ENCODE data around the gene GPR152. TPM values are rescaled to one million over a fixed set of nuclear protein-coding genes. Genes with fewer than 3 reads are reported as not detected.
A peak's percentile ranks its signal among the peaks of the same experiment; 100 is the strongest.

GPR152 gene
- total RNA-seq, 2 experiments from 2014 or later: not detected

GRCh38 chr11:67439321-67440228 lies 13.0 kb downstream of the GPR152 start:
- H3K9me3 ChIP-seq (ENCODE audit: control insufficient read depth in 1 of 2, insufficient read depth in 1 of 2, low read length in 2 of 2): no peaks in the 10 kb centered on the region
- TF ChIP-seq, protein P1, sequence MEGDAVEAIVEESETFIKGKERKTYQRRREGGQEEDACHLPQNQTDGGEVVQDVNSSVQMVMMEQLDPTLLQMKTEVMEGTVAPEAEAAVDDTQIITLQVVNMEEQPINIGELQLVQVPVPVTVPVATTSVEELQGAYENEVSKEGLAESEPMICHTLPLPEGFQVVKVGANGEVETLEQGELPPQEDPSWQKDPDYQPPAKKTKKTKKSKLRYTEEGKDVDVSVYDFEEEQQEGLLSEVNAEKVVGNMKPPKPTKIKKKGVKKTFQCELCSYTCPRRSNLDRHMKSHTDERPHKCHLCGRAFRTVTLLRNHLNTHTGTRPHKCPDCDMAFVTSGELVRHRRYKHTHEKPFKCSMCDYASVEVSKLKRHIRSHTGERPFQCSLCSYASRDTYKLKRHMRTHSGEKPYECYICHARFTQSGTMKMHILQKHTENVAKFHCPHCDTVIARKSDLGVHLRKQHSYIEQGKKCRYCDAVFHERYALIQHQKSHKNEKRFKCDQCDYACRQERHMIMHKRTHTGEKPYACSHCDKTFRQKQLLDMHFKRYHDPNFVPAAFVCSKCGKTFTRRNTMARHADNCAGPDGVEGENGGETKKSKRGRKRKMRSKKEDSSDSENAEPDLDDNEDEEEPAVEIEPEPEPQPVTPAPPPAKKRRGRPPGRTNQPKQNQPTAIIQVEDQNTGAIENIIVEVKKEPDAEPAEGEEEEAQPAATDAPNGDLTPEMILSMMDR (IDR thresholded peaks at IDR 0.05): no peak
- peaks cover 40% of the 10 kb centered on the region for H3K36me3 Mint-ChIP-seq (ENCODE audit: low read depth)
- H3K36me3 ChIP-seq (ENCODE audit: insufficient read depth, low read length): peaks cover 17% of the 10 kb centered on the region
- H3K4me1 ChIP-seq (ENCODE audit: insufficient read depth, low read length): peaks cover 79% of the 10 kb centered on the region
- no peaks in the 10 kb centered on the region for H3K27me3 Mint-ChIP-seq
- peaks cover 64% of the 10 kb centered on the region for H3K4me1 Mint-ChIP-seq (ENCODE audit: low read depth)
- ChIA-PET CTCF (interaction anchor here (0.6 to 4.3 kb wide), 5 partner anchors 30 to 1276 kb away, joined by 3 to 21 read pairs (median 6); partner anchors contain the start of genes PPP1CA and TMEM134), POLR2A (interaction anchor here (1.4 to 17.7 kb wide), 10 partner anchors 11 to 86 kb away, joined by 5 to 411 read pairs (median 91); partner anchors contain the start of genes AIP, CABP4, CARNS1 and GPR152)
- peak in 7 of 14 experiments; percentile 18 to 64 (median 45) for DNase-seq
- no peaks in the 10 kb centered on the region for H3K9me3 Mint-ChIP-seq
- peak overlapping the region; percentile 98 for H3K4me3 Mint-ChIP-seq
- no peaks in the 10 kb centered on the region for H3K27me3 ChIP-seq (ENCODE audit: control insufficient read depth in 1 of 2, insufficient read depth in 2 of 2, low read length in 2 of 2)
- peak overlapping the region; percentile 72 to 94 for H3K27ac ChIP-seq (ENCODE audit: low read depth in 1 of 2, low read length in 2 of 2)
- no peak for ATAC-seq (ENCODE audit: poor library complexity)
- intact Hi-C loops (cut with DNase I, micrococcal nuclease): no loop called here
- H3K27ac Mint-ChIP-seq: peak overlapping the region; percentile 98
- peak overlapping the region; percentile 97 for H3K4me3 ChIP-seq (ENCODE audit: low read length)

DNA sequence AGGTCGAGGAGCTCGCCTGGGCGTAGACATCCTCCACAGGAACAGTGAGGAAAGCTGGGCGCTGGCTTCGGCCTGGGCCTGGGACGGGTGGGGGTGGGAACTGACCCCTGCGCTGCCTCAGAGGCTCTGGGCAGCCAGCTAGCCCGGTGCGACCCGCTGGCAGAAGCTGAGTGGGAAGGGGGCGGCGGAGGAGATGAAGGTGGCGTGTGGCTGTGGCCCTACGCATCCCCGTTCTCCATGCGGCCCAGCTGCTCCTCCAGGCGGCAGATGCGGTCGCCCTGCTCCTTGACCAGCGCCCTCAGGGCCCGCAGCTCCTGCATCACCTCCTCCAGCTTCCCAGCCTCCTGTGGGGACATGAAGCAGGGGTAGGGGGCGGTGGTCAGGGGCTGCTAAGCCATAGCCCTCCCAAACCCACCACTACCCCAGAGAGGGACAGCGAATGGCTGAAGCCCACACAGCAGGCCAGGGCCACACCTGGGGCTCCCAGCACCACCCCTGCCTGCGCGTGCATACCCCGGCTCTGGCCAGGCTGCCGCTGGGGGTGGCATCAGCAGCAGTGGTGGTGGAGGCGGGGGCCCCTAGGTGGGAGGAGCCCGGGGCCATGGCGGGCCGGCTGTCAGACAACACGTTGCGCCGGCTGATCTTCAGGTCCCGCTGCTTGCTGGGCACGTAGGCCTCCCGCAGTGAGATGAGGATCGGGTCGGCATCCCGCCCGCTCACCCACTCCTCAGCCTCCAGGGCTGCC lies 14.2 kb downstream of the GPR152 start:
- peaks cover 80% of the 10 kb centered on the region for H3K4me1 ChIP-seq (ENCODE audit: insufficient read depth, low read length)
- TF ChIP-seq, protein P1 (IDR thresholded peaks at IDR 0.05): no peak
- ATAC-seq (ENCODE audit: poor library complexity) (peak; percentile 47), DNase-seq (peak; percentile 52 to 87 (median 77))
- no peaks in the 10 kb centered on the region for H3K9me3 ChIP-seq (ENCODE audit: control insufficient read depth in 1 of 2, insufficient read depth in 1 of 2, low read length in 2 of 2)
- H3K27me3 Mint-ChIP-seq: no peaks in the 10 kb centered on the region
- peaks cover 66% of the 10 kb centered on the region for H3K4me1 Mint-ChIP-seq (ENCODE audit: low read depth)
- peak overlapping the region; percentile 72 to 94 for H3K27ac ChIP-seq (ENCODE audit: low read depth in 1 of 2, low read length in 2 of 2)
- CTCF ChIA-PET: interaction anchor here (0.8 to 4.3 kb wide), 7 partner anchors 18 to 56 kb away, joined by 3 to 21 read pairs (median 6); partner anchors contain the start of genes PPP1CA, TBC1D10C and TMEM134
- intact Hi-C loops (cut with DNase I, micrococcal nuclease): loop anchor here in 1 of 2 experiments (1.0 kb wide), 1 partner anchor 17 kb away; no protein-coding TSS in a partner anchor
- POLR2A ChIA-PET: interaction anchor here (1.0 to 17.7 kb wide), 26 partner anchors 10 to 319 kb away, joined by 3 to 411 read pairs (median 12); partner anchors contain the start of genes AIP, CABP4, CARNS1 and CDK2AP2
- H3K9me3 Mint-ChIP-seq: no peaks in the 10 kb centered on the region
- peaks cover 49% of the 10 kb centered on the region for H3K36me3 Mint-ChIP-seq (ENCODE audit: low read depth)
- peak overlapping the region; percentile 98 for H3K4me3 Mint-ChIP-seq
- peak overlapping the region; percentile 97 for H3K4me3 ChIP-seq (ENCODE audit: low read length)
- H3K36me3 ChIP-seq (ENCODE audit: insufficient read depth, low read length): peaks cover 29% of the 10 kb centered on the region
- peak overlapping the region; percentile 98 for H3K27ac Mint-ChIP-seq
- no peaks in the 10 kb centered on the region for H3K27me3 ChIP-seq (ENCODE audit: control insufficient read depth in 1 of 2, insufficient read depth in 2 of 2, low read length in 2 of 2)

DNA sequence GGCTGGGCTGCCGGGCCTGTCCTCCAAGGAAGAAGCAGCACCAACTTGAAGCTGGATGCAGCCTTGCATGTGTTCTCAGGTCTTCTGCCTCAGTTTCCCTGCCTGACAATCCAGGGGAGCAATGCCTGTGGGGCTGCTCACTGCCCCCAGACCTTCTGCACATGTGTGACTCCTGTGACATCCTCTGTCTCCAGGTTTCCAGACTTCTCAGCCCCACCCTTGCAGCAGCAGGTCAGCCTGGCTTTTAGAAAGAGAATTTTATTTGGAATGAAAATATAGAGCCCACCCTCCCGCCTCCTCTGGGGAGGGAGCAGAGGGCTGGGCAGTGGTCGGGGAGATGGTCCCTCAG lies 14.7 kb downstream of the GPR152 start:
- H3K36me3 Mint-ChIP-seq (ENCODE audit: low read depth): peaks cover 54% of the 10 kb centered on the region
- H3K9me3 Mint-ChIP-seq: no peaks in the 10 kb centered on the region
- peaks cover 69% of the 10 kb centered on the region for H3K4me1 Mint-ChIP-seq (ENCODE audit: low read depth)
- Histone ChIP-seq H3K9me3 (ENCODE audit: control insufficient read depth in 1 of 2, insufficient read depth in 1 of 2, low read length in 2 of 2) (no peaks in the 10 kb centered on the region), H3K27ac (ENCODE audit: low read depth in 1 of 2, low read length in 2 of 2) (peak overlapping the region; percentile 72 to 94), H3K4me3 (ENCODE audit: low read length) (peak overlapping the region; percentile 97), H3K27me3 (ENCODE audit: control insufficient read depth in 1 of 2, insufficient read depth in 2 of 2, low read length in 2 of 2) (no peaks in the 10 kb centered on the region), H3K36me3 (ENCODE audit: insufficient read depth, low read length) (peaks cover 35% of the 10 kb centered on the region), H3K4me1 (ENCODE audit: insufficient read depth, low read length) (peaks cover 81% of the 10 kb centered on the region)
- H3K27ac Mint-ChIP-seq: peak overlapping the region; percentile 98
- POLR2A ChIA-PET: interaction anchor here (1.0 to 17.7 kb wide), 27 partner anchors 9 to 319 kb away, joined by 3 to 411 read pairs (median 11); partner anchors contain the start of genes AIP, CABP4, CARNS1 and CDK2AP2
- intact Hi-C loops (cut with DNase I, micrococcal nuclease): loop anchor here (1.0 to 2.0 kb wide), 7 partner anchors 9 to 69 kb away; partner anchors contain the start of genes PPP1CA (in 1 of the 2) and TMEM134 (in 1 of the 2)
- CTCF ChIA-PET: interaction anchor here (0.8 to 4.3 kb wide), 7 partner anchors 17 to 55 kb away, joined by 3 to 21 read pairs (median 6); partner anchors contain the start of genes PPP1CA, TBC1D10C and TMEM134
- TF ChIP-seq, protein P1 (IDR thresholded peaks at IDR 0.05): no peak
- ATAC-seq (ENCODE audit: poor library complexity) (no peak), DNase-seq (no peak)
- peak overlapping the region; percentile 98 for H3K4me3 Mint-ChIP-seq
- H3K27me3 Mint-ChIP-seq: no peaks in the 10 kb centered on the region
